Liver (tissue), 3 donors: Measurements from ENCODE around the gene NUDT21.

ENCODE experiments used
- NR2F2 ChIP-seq: IDR thresholded peaks from 2 replicates; pipeline ENCODE4 v1.6.1; 2016; ENCODE audit warnings: antibody characterized with exemption
- TF ChIP-seq, protein P1 (sequence below): fragments of 150-350 bp; IDR thresholded peaks from 2 replicates; pipeline ENCODE4 v1.5.1; 2017; ENCODE audit warnings: improper control_type of control experiment, low read depth, low read length; ENCODE audit not compliant: missing input control
- donor health status: healthy.
- donor health status: healthy.

DNA sequence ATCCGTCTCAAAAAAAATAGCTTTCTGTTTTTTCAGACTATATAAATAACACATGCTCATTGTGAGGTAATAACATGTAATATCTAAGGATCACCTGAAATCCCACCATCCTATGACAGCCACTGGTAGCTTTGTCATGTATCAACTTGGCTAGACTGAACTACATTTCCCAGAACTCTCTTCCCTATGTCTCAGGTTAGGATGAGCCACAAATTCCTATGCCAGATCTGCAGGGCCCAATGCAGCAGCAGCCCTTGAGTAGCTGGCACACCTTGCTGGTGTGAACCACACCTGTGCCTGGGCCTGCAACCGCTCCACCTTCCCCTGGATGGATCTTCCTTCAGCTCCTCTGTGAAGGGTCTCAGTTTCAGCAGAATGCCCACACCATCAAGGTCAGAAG is 28.3 kb upstream of the NUDT21 start:
- TF ChIP-seq, protein P1, sequence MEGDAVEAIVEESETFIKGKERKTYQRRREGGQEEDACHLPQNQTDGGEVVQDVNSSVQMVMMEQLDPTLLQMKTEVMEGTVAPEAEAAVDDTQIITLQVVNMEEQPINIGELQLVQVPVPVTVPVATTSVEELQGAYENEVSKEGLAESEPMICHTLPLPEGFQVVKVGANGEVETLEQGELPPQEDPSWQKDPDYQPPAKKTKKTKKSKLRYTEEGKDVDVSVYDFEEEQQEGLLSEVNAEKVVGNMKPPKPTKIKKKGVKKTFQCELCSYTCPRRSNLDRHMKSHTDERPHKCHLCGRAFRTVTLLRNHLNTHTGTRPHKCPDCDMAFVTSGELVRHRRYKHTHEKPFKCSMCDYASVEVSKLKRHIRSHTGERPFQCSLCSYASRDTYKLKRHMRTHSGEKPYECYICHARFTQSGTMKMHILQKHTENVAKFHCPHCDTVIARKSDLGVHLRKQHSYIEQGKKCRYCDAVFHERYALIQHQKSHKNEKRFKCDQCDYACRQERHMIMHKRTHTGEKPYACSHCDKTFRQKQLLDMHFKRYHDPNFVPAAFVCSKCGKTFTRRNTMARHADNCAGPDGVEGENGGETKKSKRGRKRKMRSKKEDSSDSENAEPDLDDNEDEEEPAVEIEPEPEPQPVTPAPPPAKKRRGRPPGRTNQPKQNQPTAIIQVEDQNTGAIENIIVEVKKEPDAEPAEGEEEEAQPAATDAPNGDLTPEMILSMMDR: no peak
- no peak for TF ChIP-seq NR2F2
